Stimulated activated effector memory CD8-positive, alpha-beta T cell treated with anti-CD3 and anti-CD28 coated beads, Interleukin-12 subunit alpha, Interleukin-12 subunit beta, amount 100 ng/mL, for 72 hours (primary cell): ENCODE results near the gene GRK6.
"Not testable (repeated sequence)": the region's sequence is repeated elsewhere in the genome, so short reads cannot be mapped to it uniquely, and the experiment has no call there.

ENCODE experiments used
- ATAC-seq: fragments of 150-1000 bp; cut with Tn5 transposase; 2 replicates; pipeline ENCODE4 v1.10.0; 2021
- DNase-seq, 2 donors: peaks; one replicate each; pipeline ENCODE4 v3.0.0; 2021 to 2022; ENCODE audit warnings: low spot score in 2 of 2
- H3K27ac Mint-ChIP-seq: one replicate; pipeline ENCODE4 v1.8.0; 2022; ENCODE audit warnings: mild to moderate bottlenecking, mixed read lengths
- H3K36me3 Mint-ChIP-seq: one replicate; pipeline ENCODE4 v1.8.0; 2022; ENCODE audit warnings: mild to moderate bottlenecking, mixed read lengths
- H3K4me1 Mint-ChIP-seq: one replicate; pipeline ENCODE4 v1.8.0; 2022; ENCODE audit warnings: mixed read lengths
- H3K4me3 Mint-ChIP-seq: one replicate; pipeline ENCODE4 v1.8.0; 2022; ENCODE audit warnings: mild to moderate bottlenecking, mixed read lengths
- H3K9me3 Mint-ChIP-seq: one replicate; pipeline ENCODE4 v1.8.0; 2022; ENCODE audit warnings: mixed read lengths

Gene GRK6

DNA sequence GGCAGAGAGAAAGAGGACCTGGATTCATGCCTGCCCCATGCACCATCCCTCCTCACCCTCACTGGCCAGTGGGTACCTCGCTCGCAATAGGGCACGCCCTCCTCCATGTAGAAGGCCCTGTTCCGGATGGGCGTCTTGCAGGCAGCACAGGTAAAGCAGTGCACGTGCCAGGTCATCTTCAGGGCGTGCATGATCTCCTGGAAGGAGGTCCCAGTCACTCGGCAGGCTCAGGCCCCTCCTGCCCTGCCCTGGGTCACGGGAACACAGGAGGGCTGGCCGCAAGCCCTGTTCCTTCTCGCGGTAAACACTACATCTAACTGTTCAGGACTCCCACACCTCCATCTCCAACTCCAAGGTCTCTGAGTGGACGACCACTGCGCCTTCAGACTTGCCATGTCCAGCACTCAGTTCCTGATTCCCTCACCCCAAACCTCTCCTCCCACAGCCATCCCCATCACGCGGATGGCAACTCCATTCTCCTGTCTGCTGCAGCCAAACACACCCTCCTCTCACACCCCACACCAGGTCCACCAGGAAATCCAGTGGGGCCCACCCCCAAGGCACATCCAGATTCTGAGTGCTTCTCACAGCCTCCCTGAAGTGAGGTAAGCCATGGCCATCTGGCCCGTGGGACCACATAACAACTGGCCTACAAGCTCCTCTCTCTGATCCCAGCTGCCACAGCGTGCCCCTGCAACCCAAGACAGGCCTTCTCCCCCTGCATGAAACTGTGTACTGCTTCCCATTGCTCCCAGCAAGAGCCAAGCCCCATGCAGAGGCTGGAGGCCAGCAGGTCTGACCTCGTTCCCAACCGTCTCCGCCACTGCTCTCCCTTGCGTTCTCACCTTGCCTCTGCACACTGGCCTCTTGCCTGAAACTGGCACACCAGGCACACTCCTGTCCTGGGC lies 57.8 kb downstream of the GRK6 start:
- Mint-ChIP-seq H3K4me3 (no peak overlapping the region), H3K27ac (peak overlapping the region; percentile 79), H3K9me3 (no peaks in the 10 kb centered on the region), H3K36me3 (peaks cover 62% of the 10 kb centered on the region), H3K4me1 (peaks cover 20% of the 10 kb centered on the region)
- ATAC-seq (peak; percentile 3), DNase-seq (no peak)

DNA sequence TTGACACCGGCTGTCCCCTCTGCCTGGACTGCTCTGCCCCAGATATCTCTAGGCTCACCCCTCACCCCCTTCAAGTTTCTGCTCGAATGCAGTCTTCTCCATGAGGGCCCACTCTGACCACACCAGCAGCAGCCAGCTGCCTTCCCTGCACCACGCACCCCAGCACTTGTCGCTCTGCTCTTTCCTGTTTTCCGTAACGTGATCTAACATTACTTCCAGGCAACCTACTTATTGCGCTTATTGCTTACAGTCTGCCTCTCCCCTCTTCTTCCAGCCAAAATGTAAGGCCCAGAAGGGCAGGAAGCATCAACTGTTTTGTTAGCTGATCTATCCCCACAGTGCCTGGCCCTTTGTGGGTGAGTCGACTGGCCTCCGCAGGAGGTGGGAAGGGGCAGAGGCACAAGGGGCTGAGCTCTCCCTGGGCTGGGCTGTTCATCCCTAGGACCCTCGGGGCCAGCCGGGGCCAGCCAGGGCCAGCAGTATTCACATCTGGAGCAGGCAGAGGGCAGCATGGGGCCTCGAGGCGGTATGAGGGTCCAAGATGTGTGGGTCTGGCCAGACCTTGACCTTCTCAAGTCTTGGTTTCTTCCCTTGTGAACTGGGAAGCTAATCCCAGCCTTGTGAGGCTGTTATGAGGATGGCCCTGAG lies 58.5 kb downstream of the GRK6 start:
- Mint-ChIP-seq H3K27ac (peak overlapping the region; percentile 79), H3K4me3 (no peak overlapping the region), H3K4me1 (peaks cover 15% of the 10 kb centered on the region), H3K36me3 (peaks cover 57% of the 10 kb centered on the region), H3K9me3 (no peaks in the 10 kb centered on the region)
- no peak for ATAC-seq
- DNase-seq = no peak

DNA sequence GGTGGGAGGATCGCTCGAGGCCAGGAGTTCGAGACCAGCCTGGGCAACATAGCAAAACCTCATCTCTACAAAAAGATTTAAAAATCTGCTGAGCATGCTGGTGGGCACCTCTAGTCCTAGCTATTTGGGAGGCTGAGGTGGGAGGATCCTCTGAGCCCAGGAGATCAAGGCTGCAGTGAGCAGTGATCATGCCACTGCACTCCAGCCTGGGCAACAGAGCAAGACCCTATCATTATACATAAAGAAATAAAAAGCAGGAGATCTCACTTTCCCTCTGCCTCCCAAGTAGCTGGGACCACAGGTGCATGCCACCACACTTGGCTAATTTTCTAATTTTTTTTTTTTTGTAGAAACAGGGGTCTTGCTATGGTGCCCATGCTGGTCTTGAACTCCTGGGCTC lies 59.3 kb downstream of the GRK6 start:
- H3K4me1 Mint-ChIP-seq = peaks cover 19% of the 10 kb centered on the region

DNA sequence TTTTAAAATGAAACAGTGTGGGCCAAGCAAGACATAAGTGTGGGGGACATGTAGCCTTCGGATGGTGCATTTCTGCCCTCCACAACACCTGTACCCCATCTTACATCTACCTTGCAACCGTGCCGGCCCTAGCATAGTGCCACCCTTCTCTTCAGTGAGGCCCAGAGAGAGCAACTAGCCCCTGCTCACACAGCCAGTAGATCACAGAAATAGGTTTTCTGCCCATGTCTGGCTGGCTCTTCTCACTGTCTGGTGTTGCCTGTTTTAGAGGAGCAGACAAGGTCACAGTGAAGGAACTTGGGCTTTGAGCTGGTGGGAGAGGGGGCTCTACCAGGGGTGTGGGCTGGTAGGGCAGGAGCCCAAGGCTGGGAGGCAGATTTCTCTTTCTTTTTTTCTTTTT lies 59.8 kb downstream of the GRK6 start:
- no peak overlapping the region for H3K27ac Mint-ChIP-seq
- no peaks in the 10 kb centered on the region for H3K9me3 Mint-ChIP-seq
- no peak overlapping the region for H3K4me3 Mint-ChIP-seq
- ATAC-seq (no peak), DNase-seq (no peak)
- peaks cover 69% of the 10 kb centered on the region for H3K36me3 Mint-ChIP-seq
- H3K4me1 Mint-ChIP-seq = peaks cover 19% of the 10 kb centered on the region

More for the DNA sequence above, 59.3 kb downstream of the GRK6 start:
- not testable (repeated sequence) for H3K4me3 Mint-ChIP-seq, DNase-seq, H3K9me3 Mint-ChIP-seq, H3K27ac Mint-ChIP-seq, ATAC-seq
- H3K36me3 Mint-ChIP-seq = peaks cover 64% of the 10 kb centered on the region

DNA sequence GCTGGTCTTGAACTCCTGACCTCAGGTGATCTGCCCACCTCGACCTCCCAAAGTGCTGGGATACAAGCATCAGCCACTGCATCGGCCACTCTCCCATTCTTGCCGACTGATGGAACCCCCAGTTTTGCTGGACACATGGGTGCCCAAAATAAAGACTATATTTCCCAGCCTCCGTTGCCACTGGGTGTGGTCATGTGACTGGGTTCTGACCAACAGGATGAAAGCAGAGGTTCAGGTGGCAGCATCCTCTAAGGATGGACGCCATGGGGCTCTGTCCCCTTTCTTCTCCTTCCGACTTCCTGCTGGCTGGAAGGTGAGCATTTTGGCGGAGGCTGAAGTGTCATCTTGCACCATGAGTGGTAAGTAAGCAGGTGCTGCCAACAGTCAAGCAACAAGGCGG lies 60.7 kb downstream of the GRK6 start:
- no peak for DNase-seq
- H3K9me3 Mint-ChIP-seq = no peaks in the 10 kb centered on the region
- peaks cover 72% of the 10 kb centered on the region for H3K36me3 Mint-ChIP-seq
- H3K4me1 Mint-ChIP-seq = peaks cover 19% of the 10 kb centered on the region
- H3K27ac Mint-ChIP-seq = no peak overlapping the region
- no peak for ATAC-seq
- H3K4me3 Mint-ChIP-seq = no peak overlapping the region

DNA sequence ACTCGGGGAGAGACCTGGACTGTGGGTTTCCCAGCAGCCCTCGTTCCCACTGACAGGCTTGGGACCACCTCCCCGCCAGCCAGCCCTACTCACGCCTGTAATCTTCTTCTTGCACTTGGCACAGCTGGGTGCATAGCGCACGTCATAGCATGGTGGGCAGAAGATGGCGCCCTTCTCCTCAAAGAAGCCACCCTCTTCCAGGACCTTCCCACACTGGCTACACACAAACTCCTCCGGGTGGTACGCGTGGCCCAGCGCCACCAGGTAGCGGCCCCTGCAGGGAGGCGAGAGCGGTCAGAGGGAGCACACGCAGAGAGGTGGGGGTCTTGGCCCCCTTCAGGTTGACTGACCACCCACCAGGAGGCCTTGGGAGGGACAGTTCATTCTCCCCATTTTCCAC lies 61.5 kb downstream of the GRK6 start:
- ATAC-seq (no peak), DNase-seq (no peak)
- H3K9me3 Mint-ChIP-seq = no peaks in the 10 kb centered on the region
- H3K4me3 Mint-ChIP-seq = no peak overlapping the region
- H3K27ac Mint-ChIP-seq = no peak overlapping the region
- peaks cover 24% of the 10 kb centered on the region for H3K4me1 Mint-ChIP-seq
- H3K36me3 Mint-ChIP-seq = peaks cover 74% of the 10 kb centered on the region

DNA sequence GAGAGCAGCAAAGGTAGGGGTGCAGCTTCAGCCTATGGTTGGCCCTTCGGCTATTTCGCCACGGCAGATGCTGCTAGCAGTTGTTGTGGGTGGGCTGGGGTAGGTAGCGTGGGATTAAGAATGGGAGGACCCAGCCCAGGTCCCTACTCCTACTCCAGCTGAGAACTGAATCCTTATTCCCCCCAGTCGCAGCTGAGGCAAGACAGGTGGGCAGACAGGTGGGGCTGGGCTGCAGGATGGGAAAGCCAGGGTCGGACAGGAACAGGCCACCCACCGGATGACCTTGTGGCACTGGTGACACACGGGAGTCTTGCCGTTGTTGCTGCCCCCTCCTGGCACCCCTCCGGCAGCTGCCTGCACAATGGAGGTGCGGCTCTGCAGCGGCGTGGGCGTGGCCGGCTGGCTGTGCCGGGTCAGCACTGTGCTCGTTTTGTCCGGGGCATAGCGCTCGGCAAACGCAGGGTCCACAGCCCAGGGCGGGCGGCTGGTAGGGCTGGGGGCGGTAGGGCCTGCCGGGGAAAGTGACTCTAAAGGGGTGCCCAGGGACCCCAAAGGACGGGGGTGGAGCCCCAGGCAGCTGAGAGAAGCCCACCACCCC lies 62.7 kb downstream of the GRK6 start:
- Mint-ChIP-seq H3K9me3 (no peaks in the 10 kb centered on the region), H3K27ac (no peak overlapping the region)
- ATAC-seq = no peak

DNA sequence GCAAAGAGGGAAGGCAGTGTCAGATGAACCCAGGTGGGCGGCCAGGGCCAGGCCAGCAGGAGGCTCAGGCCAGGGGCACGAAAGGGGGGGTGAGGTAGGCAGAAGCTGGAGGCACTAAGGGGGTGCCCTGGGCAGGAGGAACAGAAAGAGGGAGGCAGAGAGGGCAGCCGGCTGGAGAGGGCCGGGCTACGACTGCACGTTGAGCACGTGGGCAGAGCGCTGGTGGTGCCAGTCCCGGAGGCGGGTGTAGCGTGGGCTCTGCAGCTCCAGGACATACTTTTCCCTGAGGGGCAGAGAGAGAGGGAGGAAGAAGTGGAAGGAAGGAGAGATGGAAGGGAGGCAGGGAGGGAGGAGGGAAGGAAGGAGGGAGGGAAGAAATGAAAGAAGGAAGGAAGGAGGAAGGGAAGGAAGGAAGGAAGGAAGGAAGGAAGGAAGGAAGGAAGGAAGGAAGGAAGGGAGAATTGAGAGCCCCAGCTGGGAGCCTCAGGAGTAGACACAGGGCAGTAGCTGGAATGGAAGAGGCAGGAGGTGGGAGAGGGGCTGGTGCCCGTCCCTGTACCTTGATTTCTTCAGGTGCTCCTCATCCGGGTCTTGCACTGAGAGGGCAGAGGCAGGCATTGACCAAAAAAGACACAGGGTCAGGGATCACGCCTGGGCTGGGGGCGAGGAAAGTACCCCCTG lies 64.0 kb downstream of the GRK6 start:
- Mint-ChIP-seq H3K27ac (peak overlapping the region; percentile 67), H3K4me3 (no peak overlapping the region)

More for the DNA sequence above, 62.7 kb downstream of the GRK6 start:
- no peak overlapping the region for H3K4me3 Mint-ChIP-seq
- H3K36me3 Mint-ChIP-seq = peaks cover 74% of the 10 kb centered on the region
- peaks cover 33% of the 10 kb centered on the region for H3K4me1 Mint-ChIP-seq
- no peak for DNase-seq

DNA sequence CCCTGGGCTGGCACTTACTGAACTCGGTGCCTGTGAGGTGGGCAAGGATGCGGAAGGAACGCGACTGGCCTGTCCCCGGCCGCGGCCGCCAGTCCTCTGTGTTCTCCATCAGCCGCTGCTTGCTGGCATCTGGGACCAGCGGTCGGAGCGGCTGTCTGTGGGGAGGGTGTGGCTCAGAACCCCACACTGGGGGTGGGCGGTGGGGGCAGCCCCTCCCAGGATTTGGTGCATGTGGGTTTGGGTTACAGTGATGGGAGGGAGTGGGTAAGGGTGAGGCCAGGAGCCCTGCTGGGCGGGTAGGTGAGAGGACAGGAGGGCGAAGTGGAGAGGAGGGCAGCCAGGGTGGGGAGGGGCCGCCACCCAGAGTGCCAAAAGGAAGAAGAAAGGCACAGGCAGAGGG lies 64.5 kb downstream of the GRK6 start:
- Mint-ChIP-seq H3K4me1 (peaks cover 38% of the 10 kb centered on the region), H3K4me3 (no peak overlapping the region), H3K9me3 (no peaks in the 10 kb centered on the region), H3K36me3 (peaks cover 58% of the 10 kb centered on the region), H3K27ac (peak overlapping the region; percentile 67)
- DNase-seq = no peak
- no peak for ATAC-seq

More for the DNA sequence above, 64.0 kb downstream of the GRK6 start:
- H3K4me1 Mint-ChIP-seq = peaks cover 35% of the 10 kb centered on the region
- no peaks in the 10 kb centered on the region for H3K9me3 Mint-ChIP-seq
- H3K36me3 Mint-ChIP-seq = peaks cover 61% of the 10 kb centered on the region
- ATAC-seq (no peak), DNase-seq (no peak)

DNA sequence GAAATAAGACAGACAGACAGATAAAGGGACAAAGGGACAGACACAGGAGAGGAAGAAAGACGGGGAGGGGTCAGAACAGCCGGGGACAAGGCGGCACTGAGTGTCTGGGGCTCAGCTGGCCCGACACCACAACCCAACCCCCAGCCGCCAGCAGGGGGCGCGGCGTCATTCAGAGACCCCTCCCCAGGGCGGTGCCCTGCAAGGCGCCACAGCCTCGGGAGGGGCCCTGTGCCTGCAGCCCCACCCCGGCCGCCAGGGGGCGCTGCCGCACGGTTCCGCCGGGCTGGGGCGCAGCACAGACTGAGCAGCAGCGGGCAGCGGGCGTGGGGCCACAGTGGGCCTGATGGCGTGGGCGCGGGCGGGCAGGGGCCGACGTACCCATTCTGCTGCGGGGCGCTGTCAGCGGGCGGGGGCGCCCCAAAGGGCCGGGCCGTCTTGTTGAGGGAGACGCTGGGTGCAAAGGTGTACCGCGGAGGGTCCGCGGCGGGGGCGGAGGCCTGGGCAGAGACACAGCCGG lies 65.0 kb downstream of the GRK6 start:
- DNase-seq (no peak), ATAC-seq (peak; percentile 29)
- peaks cover 43% of the 10 kb centered on the region for H3K4me1 Mint-ChIP-seq
- peak overlapping the region; percentile 67 for H3K27ac Mint-ChIP-seq
- H3K4me3 Mint-ChIP-seq = no peak overlapping the region
- H3K36me3 Mint-ChIP-seq = peaks cover 53% of the 10 kb centered on the region
- no peaks in the 10 kb centered on the region for H3K9me3 Mint-ChIP-seq

DNA sequence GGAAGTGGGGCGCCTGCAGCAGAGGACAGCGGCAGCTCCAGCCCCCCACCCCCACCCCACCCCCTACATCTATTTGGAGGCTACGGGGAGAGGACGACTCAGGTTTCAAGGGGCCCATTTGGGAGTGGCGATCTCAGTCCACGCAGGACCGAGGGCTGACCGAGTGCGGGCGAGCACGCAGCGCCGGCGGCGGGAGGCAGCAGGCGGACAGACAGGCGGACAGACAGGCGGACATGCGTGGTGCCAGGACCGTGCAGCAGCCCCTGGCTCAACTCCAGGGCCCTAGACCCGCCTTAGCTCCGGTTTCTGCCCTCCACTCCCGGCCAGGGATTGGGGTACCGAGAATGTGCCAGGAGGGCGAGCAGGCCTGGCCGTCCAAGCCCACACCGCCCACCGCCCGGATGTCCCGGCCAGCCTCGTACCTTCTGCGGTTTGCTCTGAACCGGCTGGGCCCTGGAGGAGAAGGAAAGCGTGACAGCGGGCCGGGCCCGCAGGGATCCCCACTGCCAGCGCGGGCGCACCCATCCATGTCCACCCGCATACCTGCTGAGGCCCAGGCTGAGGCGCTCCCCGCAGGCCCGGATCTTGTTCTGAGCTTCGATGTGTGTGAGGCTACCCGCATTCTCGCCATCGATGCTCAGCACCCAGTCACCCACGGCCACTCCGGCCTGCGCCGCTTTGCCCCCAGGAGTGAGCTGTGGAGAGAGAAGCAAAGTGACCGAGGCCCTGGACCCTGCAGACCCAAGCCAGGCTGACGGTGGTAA lies 65.7 kb downstream of the GRK6 start:
- Mint-ChIP-seq H3K4me3 (no peak overlapping the region), H3K27ac (peak overlapping the region; percentile 54), H3K4me1 (peaks cover 44% of the 10 kb centered on the region), H3K36me3 (peaks cover 46% of the 10 kb centered on the region), H3K9me3 (no peaks in the 10 kb centered on the region)
- no peak for ATAC-seq
- no peak for DNase-seq
